IPS-NIHi11 (cell line): Measurements from ENCODE around the gene PROX1.

ENCODE experiments used
- DNase-seq: peaks from one replicate; pipeline ENCODE4 v3.0.0; 2012; ENCODE audit warnings: mixed read lengths, low spot score

The PROX1 gene

DNA sequence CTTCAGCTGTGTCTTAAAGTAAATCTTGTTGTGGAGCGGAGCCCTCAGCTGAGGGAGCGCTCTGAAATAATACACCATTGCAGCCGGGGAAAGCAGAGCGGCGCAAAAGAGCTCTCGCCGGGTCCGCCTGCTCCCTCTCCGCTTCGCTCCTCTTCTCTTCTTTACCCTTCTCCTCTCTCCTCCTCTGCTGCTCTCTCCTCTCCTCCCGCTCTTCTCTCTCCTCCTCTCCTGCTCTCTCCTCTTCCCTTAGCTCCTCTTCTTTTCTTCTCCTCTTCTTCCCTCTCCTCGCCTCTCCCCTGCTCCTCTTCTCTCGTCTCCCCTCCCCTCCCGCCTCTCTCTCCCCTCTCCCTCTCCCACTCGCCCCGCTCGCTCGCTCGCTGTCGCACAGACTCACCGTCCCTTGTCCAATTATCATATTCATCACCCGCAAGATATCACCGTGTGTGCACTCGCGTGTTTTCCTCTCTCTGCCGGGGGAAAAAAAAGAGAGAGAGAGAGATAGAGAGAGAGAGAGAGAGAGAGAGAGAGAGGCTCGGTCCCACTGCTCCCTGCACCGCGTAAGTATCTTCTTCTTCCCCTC lies at the start of gene PROX1:
PROX1 (plus strand) TSS at position 47 of the 580 bp plus-strand sequence. CDS start 8,563 bp downstream, outside the sequence.
- DNase-seq, result no peak

- DNase-seq, result no peak
These were observed 49.0 kb upstream of the PROX1 start for GRCh38 chr1:213938776-213939175.

DNA sequence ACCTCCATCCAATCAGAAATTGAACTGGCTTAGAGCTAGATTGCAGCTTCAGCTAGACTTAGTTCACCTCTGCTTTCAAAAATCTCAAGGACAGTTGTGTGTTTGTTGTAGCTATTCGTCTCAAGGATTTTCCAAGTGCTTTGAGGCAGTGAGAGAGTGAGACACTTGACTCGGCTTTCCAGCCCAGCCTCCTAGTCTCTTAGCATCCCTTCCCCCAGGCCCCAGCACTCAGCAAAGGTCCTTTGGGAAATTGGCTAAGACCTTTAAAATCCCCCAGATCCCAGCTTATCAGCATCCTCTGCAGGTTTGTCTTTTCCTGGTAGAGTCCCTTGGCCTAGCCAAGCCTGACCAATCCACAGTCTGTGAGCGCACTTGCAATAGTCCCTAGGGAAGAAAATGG lies 47.9 kb upstream of the PROX1 start:
- DNase-seq, result no peak

DNA sequence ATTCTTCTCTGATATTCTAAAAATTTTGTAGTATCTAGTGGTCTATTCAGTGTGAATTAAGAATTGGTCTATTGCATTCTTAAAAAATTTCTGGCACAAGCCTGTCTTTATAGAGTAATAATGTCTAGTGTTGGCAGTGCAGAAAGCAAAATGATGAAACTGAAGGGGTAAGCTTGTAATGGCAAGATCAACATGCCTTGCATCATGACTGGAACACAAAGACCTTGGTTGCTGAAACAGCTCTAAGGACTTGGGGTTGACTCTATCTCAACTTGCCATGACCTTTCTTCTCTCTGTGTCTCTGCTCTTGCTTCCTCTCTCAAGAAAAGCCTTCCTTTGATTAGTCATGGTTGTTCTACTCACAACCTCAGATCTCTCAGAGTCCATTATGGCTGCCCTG lies 46.8 kb upstream of the PROX1 start:
- DNase-seq, result no peak

GRCh38 chr1:213942061-213942460 lies 45.7 kb upstream of the PROX1 start:
- no peak for DNase-seq

DNA sequence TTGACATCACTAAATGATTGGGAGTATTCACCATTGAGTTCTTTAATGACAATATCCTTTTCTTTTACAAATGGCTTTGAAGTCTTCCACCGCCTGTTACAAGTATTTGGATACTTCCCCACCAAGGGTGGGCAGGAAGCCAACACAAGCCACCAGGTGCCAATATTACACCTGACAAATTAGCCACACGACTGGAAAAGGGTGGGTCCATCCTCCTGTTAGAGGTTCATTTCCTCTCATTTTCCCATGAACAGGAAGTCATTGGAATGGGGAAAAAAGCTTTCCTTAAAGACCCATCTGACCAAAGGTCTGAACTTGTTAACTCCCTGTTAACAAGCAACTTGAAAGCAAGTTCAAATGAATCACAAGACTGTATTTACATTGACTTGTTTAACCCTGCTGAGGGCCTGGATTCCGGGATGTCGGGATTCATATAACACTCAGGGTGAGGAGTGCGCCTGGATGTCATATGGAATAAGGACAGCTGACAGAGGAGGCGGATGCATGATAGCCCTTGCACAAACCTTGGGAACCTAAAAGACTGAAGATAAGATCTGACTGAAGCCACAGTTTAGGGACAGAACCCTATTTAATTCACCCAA lies 40.5 kb upstream of the PROX1 start:
- DNase-seq, result no peak

DNA sequence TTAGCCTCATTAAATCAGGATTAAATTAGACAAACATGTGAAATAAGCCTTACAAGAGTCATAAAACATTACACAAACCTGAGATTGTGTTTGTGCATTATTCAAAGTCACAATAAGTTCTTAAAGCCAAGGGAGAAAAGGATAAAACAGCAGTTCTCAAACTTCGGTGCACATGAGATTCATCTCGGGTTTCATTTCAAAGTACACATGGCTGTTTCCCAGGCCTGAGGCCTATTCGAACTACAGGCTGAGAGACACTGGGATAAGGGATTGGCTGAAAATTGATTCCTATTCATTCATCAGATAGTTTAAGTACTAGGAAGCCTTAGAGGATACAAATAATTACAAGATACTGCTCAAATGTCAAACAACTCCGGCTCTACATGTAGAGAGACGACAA lies 35.9 kb upstream of the PROX1 start:
- DNase-seq, result no peak

DNA sequence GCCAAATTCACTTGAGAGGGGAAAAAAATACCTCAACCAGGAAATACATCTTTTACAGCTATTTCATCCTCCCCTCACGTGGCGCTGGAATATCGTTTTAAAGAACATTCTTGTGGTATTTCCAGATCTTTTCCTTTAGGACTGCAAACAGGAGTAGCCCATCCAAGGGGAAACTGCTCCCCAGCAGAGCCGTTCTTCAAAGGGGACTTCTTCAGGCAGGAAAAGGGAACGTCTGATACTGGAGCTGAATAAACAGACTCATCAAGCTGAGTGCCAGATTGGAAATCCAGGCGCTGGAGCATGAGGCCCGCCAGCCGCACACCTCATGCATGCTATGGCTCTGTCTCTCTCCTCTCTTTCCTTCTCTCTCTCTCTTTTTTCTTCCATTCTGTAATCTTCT lies 34.0 kb upstream of the PROX1 start:
- no peak for DNase-seq

- DNase-seq, result no peak
These were observed 31.4 kb upstream of the PROX1 start for GRCh38 chr1:213956295-213956770.

GRCh38 chr1:213958346-213958745 lies 29.4 kb upstream of the PROX1 start:
- DNase-seq, result no peak

GRCh38 chr1:213960963-213961362 lies 26.8 kb upstream of the PROX1 start:
- no peak for DNase-seq

GRCh38 chr1:213962508-213962907 lies 25.3 kb upstream of the PROX1 start:
- DNase-seq, result no peak

DNA sequence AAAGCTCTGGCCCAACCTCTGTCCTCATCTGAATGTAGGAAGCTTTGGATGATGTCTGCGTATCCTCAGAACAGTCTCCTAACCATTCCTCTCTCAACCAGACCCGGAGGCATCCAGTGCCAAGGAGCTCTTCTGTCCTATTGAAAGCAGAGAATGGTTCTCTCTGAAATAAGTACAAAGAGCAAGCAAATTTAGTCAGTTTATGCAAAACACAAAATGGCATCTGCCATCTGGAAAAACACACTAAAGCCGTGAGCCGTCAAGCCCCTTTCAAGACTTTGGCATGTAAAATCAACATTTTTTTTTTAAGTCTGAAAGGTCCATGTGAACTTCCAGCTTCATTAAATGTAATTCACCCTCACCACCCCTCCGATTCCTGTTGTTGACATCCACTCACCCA lies 21.7 kb upstream of the PROX1 start:
- DNase-seq, result no peak

- DNase-seq, result no peak
These were observed 19.5 kb upstream of the PROX1 start for GRCh38 chr1:213968146-213968825.

DNA sequence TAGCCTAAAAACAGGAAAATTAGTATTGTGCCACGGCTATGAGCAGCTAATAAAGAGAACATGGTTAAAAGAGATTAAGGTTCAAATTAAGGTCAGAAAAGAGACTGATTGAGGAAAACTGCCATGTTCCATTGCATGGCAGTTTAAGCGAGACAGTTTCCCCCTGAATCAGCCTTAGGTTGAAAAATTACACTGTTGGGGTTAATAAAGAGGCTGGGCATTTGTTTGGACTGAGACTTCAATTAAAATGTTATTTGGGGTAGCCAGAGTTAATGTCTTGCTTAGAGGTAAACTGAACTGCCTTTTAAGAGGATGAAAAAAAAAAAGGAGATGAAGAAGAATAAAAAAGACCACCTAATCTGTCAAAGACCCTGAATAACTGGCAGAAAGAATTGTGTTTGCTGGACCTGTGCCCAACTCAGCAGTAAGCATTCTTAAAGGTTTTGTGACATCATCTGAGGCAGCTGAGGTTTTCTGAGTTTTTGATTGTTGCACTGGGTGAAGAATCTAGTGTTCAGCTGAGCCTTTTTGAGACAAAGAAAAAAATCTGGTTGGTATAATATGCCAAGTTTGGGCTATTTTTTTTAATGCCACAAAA lies 17.7 kb upstream of the PROX1 start:
- DNase-seq, result no peak

GRCh38 chr1:213972141-213972540 lies 15.6 kb upstream of the PROX1 start:
- DNase-seq, result no peak

DNA sequence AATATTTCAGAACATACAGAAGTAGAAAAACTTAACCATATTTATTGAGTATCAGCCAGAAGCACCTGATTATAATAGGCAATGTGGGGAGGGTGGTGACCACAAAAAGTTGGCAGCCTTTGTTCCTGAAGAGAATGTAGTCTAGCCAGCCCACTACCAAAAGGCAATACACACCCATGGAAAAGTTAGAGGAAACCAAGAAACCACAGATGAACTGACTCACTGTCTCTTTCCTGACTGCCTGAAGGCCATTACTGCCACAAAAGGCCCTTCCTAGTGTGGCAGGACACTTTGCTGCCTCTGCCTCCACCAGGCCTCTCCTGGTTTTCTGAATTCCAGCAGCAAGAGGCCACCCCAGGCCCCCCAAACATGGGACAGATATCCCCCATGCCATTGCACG lies 14.6 kb upstream of the PROX1 start:
- DNase-seq, result no peak

DNA sequence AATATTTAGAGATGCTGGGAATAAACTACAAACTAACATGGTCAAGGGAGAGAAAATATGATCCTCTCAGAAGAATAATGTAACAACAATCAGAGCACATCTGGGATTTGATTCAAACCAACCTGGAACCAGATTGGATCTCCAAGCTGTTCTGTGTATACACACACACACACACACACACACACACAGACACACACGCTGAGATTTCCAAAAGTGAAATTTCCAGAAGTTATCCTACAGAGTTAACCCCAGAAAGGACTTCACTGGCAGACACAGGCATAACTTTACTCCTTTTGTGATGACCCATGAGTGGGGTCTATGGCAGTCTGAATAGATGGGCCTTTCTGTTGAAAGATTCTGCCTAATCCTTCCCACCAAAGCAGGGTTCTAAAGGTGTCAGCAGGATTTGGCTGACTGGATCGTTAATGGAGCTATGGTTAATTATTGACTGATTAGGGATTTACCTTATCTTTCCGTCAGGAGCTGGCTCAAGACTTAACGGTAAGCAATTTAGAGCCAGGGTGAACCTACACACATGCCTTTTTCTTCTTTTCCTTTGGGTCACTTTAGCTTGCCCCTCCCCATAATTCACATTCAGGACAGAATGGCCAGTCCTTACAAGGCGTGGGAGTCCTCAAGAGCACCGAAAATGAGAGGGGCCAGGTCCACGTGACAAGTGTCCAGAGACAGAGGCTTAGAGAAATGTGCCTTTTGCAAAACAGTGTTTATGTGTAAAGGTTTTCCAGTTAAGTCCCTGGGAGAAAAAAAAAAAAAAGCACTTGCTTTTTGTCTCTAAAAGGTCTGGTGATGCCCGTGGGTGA lies 10.9 kb upstream of the PROX1 start:
- DNase-seq, result no peak

DNA sequence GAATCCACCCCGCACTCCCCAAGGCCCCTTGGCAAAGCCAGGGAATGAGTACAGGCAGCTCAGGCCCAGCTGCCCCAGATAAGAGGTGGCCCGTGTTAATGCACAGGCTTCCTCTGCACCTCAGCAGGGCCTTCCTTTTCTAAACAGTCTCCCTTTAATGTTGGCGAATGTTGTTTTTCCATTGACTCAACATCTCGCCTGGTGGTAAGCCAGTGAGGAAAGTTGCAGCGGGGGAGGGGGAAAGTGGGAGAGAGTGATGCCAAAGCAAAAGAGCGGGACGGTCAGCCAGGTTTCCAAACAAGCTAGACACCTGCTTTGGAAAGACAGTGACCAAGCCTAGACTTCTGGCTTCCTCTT lies 10.3 kb upstream of the PROX1 start:
- peak; percentile 17 for DNase-seq

- no peak for DNase-seq
These were observed 9.9 kb upstream of the PROX1 start for GRCh38 chr1:213977909-213978308.

- peak; percentile 50 for DNase-seq
These were observed 7.8 kb upstream of the PROX1 start for GRCh38 chr1:213979751-213980586.
